NCI-H146 treated with DMSO at 0.1 percent for 48 hours (cell line): ENCODE measurements around the gene RABEP2.
A peak's percentile ranks its signal among the peaks of the same experiment; 100 is the strongest.
"Not testable (repeated sequence)": the region's sequence is repeated elsewhere in the genome, so short reads cannot be mapped to it uniquely, and the experiment has no call there.

Source experiments
- DNase-seq: peaks from one replicate; lab custom pipeline; 2025; ENCODE audit not compliant: unreplicated experiment; lab: John Stamatoyannopoulos, UW

The RABEP2 gene

GRCh38 chr16:28924762-28925385 lies at the start of gene RABEP2:
Gene RABEP2 (minus strand): TSS chr16:28925238. CDS start chr16:28925163, 75 bp downstream.
- peak; percentile 99 for DNase-seq

GRCh38 chr16:28974437-28975157 lies 49.6 kb upstream of the RABEP2 start, which contains the start of gene SPNS1:
Gene SPNS1 (plus strand): TSS chr16:28974778. CDS start chr16:28975152, 374 bp downstream.
- peak; percentile 86 for DNase-seq

DNA sequence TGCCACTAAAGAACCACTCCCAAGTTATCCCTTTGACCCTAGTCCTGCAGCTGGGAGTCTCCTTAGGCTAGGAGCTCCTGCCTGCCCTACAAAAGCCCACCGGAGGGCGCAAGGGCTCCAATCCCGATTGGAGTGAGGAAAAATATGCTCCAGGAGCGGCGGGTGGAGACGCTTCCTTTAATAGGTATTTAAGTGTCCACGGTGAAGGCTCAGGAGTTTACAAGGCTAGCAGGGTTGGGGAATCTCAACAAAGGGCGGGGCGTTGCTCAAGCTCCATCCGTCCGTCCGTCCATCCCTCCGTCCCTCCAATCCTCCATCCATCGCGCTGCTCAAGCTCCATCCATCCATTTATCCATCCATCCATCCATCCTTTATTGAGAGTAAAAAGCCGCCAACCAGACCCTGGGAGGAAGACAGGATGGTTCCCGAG lies 49.0 kb upstream of the RABEP2 start:
- DNase-seq = peak; percentile 57

DNA sequence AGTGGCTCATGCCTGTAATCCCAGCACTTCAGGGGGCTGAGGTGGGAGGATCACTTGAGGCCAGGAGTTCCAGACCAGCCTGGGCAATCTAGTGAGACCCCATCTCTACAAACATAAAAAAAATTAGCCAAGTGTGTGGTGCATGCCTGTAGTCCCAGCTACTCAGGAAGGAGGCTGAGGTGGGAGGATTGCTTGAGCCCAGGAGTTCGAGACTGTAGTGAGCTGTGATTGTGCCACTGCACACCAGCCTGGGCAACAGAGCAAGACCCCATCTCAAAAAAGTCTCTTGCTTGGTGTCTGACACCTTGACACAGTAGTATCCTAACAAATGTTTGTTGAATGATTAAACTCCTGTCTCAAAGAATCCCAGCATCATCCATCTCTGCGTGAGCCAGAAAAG lies 44.7 kb upstream of the RABEP2 start:
- not testable (repeated sequence) for DNase-seq

DNA sequence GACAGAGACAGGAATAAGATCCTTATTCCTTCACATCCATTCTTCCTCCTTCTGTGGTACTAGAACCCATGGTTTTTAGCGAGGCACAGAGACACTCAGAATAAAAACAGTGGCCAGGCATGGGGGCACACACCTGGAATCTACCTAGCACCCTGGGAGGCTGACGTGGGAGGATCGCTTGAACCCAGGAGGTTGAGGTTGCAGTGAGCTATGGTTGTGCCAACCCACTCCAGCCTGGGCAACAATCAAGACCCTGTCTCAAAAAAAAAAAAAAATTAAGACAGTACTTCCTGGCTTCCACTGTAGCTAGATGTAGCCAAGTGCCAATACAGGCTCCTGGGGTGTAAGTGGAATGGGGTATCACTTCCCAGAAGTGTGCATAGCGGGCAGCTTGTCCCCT lies 42.1 kb upstream of the RABEP2 start:
- no peak for DNase-seq

DNA sequence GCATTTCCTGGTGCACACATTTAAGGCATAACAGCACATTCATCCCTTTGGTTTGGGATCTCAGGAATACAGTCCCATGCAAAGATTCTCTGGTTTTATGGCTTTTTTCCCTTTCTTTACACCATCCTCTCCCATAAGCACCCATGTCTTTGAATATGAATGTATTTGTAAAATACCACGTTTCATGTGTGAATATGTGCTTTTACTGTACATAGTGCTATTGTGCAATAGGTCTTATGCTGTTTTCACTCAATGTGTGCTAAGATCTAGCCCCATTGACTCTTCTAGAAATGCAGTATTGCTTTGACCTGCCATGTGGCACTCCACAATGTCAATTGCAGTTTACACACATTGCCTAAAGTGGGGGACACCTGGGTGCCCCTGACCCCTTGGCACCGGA lies 39.5 kb upstream of the RABEP2 start:
- DNase-seq = no peak

- DNase-seq = no peak
Measured at GRCh38 chr16:28964072-28964471, 39.0 kb upstream of the RABEP2 start.

GRCh38 chr16:28958836-28959235 lies 33.8 kb upstream of the RABEP2 start:
- DNase-seq = no peak

- DNase-seq = no peak
Measured at GRCh38 chr16:28958216-28958615, 33.2 kb upstream of the RABEP2 start.

DNA sequence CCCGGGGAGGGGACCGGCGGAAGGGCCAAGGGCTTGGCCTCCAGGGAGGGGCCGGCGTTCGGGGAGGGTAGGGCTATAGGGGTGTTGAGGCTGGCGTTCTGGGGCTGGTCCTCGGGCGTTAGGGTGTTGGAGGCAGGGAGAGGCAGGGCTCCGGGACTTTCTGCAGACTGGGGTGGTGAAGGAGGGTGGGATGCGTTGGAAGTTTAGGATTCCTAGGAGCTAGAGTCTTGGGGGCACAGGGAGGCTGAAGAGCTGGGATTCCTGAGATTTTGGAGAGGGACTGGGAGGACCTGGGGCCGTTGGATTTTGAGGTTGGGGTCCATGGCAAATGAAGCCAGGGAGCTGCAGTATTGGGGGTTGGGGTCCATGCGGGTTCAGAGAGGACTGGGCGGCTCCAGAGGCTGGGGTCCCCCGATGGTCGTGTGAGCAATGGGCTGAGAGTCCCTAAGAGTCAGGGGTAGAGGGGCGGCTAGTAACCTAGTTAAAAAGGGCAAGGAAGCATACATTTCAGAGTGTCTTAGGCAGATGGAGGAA lies 26.4 kb upstream of the RABEP2 start:
- DNase-seq = no peak

- DNase-seq = peak; percentile 100
Measured at GRCh38 chr16:28950648-28951409, 25.8 kb upstream of the RABEP2 start, which contains the start of gene NFATC2IP. Gene NFATC2IP (plus strand): TSS chr16:28950937. CDS start chr16:28951012, 75 bp downstream.

DNA sequence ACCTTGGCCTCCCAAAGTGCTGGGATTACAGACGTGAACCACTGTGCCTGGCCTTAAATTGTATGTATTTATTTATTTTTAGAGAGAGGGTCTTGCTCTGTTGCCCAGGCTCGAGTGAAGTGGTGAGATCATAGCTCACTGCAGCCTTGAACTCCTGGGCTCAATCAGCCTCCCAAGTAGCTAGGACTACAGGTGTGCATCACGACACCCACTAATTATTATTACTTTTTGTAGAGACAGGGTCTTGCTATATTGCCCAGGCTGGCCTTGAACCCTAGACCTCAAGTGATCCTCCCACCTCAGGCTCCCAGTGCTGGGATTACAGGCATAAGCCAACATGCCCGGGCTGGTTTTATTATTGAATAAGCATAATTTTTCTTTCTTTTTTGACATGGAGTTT lies 21.6 kb upstream of the RABEP2 start:
- no peak for DNase-seq

GRCh38 chr16:28943281-28943680 lies 18.2 kb upstream of the RABEP2 start:
- DNase-seq = no peak

- DNase-seq = not testable (repeated sequence)
Measured at GRCh38 chr16:28939825-28940224, 14.8 kb upstream of the RABEP2 start.

DNA sequence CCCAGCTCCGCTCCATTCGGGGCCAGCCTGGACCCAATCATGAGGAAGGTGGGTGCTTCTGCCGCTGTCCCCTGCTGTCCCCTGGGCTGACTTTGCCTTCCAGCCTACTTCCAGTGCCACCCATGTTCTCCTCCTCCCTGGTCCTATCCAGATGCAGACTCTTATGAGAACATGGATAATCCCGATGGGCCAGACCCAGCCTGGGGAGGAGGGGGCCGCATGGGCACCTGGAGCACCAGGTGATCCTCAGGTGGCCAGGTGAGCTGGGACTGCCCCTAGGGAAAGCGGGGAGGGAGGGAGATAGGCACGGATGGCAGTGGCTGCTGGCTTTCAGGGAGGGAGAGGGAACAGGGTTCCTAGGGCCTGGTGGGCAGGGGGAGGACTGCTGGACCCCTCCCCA lies 13.7 kb upstream of the RABEP2 start:
- DNase-seq = no peak

DNA sequence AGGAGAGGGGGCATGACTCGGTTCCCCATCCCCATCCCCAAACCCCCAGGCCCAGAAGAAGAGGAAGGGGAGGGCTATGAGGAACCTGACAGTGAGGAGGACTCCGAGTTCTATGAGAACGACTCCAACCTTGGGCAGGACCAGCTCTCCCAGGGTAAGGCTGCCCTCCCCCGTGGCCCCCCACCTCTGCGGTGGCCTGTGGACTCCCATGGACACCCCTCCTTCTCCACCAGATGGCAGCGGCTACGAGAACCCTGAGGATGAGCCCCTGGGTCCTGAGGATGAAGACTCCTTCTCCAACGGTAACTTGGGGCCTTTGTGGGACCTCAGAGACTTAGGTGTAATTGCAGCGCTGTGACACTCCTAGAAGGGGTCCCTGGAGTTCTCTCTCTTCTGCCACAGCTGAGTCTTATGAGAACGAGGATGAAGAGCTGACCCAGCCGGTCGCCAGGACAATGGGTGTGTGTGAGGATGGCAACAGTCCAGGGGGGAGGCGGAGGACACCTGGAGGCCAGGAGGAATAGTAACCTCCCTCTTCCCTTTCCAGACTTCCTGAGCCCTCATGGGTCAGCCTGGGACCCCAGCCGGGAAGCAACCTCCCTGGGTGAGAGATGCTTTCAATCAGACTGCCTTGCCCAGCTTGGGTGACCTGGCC lies 12.3 kb upstream of the RABEP2 start:
- no peak for DNase-seq

DNA sequence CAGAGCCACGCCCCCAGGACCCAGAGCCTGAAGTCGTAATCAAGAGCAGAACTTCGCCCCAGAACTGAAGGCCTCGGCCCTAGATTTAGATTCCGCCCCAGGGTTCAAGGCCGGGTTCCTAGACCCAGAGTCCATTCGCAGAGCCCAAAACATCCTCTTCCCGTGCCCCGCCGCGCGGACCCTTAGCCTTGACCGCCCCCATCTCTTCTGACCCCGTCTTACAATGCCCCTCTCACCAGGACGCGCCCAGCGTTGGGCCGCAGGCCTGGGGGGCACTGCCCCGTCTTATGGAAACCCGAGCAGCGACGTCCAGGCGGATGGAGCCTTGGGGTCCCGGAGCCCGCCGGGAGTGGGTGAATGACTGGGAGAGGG lies 11.7 kb upstream of the RABEP2 start:
- DNase-seq = no peak

DNA sequence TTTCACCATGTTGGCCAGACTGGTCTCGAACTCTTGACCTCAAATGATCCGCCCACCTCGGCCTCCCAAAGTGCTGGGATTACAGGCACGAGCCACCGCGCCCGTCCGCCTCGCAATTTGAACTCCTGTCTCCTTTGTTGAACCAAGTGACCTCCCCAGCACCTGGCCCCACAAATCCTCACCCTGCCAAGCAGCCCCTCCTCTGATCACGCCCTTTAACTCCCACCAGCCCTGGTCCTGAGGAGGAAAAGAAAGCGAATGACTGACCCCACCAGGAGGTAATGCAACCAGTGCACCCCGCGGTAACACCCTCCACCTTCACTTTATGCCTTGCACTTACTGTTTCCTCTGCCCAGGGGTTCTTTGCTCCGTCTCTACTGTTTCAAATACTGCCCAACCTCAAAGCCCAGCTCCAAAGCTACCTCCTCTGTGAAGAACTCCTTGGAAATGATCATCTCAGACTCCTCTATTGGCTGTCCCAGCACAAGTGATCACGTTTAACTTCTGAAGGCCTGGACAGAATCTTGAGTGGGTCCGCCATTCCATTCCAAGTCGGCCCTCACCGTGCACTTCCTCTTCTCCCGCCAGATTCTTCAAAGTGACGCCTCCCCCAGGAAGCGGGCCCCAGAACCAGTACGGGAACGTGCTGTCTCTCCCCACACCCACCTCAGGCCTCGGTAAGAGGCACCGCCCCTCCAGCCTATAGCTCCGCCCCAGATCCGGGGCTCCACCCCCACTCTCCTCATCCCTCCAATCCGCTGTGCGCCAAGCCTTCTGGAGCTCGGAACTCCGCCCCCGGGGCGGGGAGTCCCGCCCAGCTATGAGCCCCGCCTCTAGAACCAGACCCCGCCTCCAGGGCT lies 11.1 kb upstream of the RABEP2 start:
- peak; percentile 75 for DNase-seq

GRCh38 chr16:28935346-28935745 lies 10.3 kb upstream of the RABEP2 start:
- DNase-seq = no peak

- DNase-seq = no peak
Measured at GRCh38 chr16:28933171-28933570, 8.1 kb upstream of the RABEP2 start.
